ENCODE measurements around the gene AKR1A1.
"Not testable (repeated sequence)": the region's sequence is repeated elsewhere in the genome, so short reads cannot be mapped to it uniquely, and the experiment has no call there.

AKR1A1 gene

GRCh38 chr1:45523975-45524374 is 26.7 kb upstream of the AKR1A1 start:
- DNase-seq, result not testable (repeated sequence)

GRCh38 chr1:45526135-45526644 is 24.4 kb upstream of the AKR1A1 start:
- DNase-seq, result no peak

GRCh38 chr1:45530632-45531135 is 19.9 kb upstream of the AKR1A1 start:
- DNase-seq, result no peak

DNA sequence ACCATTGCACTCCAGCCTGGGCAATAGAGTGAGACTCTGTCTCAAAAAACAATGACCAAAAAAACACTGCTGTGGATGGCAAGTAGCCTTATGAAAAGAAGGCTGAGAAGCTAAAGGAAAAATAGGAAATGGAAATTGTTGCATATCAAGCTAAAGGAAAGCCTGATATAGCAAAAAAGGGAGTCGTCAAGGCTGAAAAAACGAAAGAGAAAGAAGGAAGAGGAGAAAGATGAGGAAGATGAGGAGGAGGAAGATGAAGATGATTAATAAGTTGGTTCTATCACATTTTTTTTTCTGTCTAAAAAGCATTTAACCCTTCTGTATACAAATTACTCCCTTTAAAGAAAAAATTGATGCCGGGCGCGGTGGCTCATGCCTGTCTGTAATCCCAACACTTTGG is 18.8 kb upstream of the AKR1A1 start:
- DNase-seq, result no peak

GRCh38 chr1:45535988-45536766 is 14.4 kb upstream of the AKR1A1 start:
- DNase-seq, result no peak

DNA sequence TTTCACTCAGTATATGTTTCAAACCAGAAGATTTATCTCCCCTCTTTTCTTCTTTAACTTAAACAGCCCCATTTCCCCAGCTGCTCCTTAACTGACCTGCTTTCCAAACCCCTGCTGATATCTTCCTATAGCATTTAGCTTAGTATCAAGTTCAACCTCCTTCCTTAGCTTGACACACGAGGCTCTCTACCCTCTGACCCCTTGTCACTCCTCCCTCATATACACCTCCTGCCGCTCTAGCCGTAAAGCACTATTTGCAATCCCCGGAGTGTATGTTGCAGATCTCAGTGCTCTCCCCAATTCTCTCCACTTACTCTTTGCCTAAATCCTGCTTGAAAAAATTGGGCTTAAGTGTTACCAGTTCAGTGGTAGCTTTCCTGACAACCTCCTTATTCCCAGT is 13.7 kb upstream of the AKR1A1 start:
- DNase-seq, result no peak

- DNase-seq, result no peak
Observed at GRCh38 chr1:45541193-45541592, 9.4 kb upstream of the AKR1A1 start.

DNA sequence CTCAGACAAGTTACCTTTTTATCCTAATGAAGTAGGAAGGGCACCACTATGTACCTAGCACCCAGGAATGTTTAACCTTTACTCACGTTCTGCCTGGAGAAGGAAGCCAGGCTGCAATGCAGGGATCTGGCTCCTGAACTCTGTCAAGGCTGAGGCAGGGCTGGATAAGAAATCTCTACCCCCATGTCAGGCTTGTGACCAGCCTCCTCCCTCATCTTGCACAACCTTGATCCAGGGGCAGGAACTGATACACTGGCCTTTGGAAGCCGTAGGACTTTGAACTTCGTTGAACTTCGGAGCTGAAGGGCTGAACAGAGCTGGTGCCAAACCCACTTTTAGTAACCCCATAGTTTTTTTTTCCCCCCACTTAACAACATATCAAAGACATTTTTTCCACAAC is 8.0 kb upstream of the AKR1A1 start:
- no peak for DNase-seq

DNA sequence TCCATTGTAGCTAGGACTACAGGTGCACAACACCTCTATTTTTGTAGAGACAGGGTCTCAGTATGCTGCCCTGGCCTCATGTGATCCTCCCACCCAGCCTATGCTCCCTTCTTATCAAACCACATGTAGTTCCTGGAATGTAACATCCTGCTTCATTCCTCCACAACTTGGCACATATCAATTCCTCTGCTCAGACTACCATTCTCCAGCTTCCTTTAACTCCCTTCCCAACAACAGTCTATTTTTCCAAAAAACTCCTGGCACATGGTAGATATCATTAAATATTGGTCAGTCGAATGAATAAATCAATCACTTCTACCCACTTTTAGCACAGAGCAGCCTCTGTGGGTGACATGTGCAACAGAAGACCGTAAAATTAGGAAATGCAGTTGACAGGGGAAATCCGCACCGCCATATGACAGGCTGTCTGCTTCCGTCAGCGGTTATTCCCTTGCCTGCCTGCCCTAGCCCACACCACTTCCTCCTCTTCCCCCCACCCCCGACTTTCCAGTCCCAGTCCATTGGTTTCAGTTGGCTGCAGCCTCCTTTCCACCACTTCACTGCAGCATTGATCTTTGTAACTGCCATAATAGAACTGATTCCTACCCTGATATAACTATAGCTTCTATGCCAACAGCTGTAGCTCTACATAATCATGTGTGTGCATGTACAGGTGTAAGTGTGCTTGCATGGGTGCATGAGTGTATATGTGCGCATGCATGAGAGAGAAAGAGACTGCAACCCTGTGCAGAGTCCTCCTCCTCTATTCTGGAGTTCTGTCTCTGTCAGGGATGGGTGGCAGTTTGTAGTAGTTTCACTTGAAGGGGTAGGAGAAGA is 6.8 kb upstream of the AKR1A1 start:
- DNase-seq, result peak; percentile 62

- no peak for DNase-seq
Observed at GRCh38 chr1:45544530-45544929, 6.1 kb upstream of the AKR1A1 start.

- peak; percentile 18 for DNase-seq
Observed at GRCh38 chr1:45545019-45545493, 5.6 kb upstream of the AKR1A1 start.

DNA sequence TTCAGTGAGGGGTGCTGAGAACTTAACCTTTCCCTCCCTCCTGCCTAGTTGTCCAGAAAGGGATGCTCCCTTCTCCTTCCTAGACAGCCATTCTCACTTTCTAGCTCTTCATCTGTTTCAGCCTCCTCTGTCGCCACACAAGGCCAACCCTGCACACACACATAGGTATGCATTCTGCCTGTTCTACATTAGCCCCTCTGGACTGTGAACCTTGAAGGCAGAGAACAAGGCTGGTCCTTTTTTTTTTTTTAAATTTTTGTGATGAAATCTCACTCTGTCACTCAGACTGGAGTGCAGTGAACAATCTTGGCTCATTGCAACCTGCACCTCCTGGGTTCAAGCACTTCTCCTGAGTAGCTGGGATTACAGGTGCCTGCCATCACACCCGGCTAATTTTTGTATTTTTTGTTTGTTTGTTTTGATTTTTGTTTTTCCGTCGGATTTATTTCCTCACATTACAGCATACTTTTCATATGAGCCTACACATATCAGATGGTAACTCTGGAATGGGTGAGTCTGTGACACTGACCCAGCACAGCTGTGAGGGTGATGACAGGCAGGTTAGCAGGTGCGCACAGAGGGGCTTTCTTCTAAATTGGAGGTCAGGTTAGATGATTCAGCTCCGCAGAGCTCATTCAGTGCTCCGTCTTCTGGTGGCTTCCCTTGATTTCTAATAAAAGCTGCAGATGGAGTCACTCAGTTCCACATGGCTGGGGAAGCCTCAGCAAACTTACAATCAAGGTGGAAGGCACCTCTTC is 4.9 kb upstream of the AKR1A1 start:
- no peak for DNase-seq

DNA sequence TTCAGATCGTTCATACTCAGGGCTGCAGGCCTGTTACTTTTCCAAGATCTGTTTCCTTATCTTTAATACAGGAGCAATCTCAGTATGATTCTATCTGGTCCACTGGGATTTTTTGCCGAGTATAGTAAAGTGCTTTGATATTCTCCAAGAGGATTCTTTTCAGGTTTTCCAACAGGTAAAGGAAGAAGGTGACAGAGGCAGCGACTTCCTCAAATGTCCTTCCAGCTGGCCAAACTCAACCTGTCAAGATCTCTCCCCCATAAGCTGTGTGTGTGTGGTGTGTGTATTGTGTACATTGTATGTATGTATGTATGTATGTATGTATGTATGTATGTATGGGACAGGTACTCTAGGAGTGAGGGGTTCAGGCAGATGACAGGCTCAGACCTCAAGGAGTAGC is 1.1 kb downstream of the AKR1A1 start:
- DNase-seq, result no peak

- DNase-seq, result peak; percentile 10
Observed at GRCh38 chr1:45552331-45552730, 1.7 kb downstream of the AKR1A1 start.

DNA sequence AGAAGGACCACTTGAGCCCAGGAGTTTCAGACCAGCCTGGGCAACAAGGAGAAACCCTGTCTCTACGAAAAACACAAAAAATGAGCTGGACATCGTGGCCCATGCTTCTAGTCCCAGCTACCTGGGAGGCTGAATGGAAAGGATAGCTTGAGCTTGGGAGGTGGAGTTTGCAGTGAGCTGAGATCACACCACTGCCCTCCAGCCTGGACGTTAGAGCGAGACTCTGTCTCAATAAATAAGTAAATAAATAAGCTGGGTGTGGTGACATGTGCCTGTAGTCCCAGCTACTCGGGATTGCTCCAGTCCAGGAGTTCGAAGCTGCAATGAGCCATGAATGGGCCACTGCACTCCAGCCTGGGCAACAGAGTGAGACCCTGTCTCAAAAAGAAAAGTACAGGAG is 3.6 kb downstream of the AKR1A1 start:
- DNase-seq, result no peak

- no peak for DNase-seq
Observed at GRCh38 chr1:45557422-45557944, 6.9 kb downstream of the AKR1A1 start.

- no peak for DNase-seq
Observed at GRCh38 chr1:45563843-45564242, 13.2 kb downstream of the AKR1A1 start.

- no peak for DNase-seq
Observed at GRCh38 chr1:45566722-45567121, 16.1 kb downstream of the AKR1A1 start.

- no peak for DNase-seq
Observed at GRCh38 chr1:45567911-45568310, 17.3 kb downstream of the AKR1A1 start.

- no peak for DNase-seq
Observed at GRCh38 chr1:45568421-45568820, 17.8 kb downstream of the AKR1A1 start.

DNA sequence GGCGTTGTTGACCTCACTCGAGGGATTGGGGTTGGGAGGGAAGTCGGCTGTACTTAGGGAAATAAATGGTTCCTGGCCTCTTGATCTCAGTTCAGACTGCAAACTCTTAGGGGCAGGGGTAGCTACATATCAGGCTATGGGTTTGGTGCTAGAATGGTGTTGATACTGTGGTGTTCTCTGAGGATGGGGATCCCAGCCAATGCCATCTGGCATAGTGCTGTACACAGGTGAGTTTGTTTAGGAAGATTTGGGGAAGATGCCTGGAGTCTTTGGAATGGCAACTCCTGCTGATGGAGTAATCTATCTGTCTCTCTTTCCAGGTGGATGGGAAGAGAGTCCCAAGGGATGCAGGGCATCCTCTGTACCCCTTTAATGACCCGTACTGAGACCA is 18.9 kb downstream of the AKR1A1 start:
- no peak for DNase-seq

DNA sequence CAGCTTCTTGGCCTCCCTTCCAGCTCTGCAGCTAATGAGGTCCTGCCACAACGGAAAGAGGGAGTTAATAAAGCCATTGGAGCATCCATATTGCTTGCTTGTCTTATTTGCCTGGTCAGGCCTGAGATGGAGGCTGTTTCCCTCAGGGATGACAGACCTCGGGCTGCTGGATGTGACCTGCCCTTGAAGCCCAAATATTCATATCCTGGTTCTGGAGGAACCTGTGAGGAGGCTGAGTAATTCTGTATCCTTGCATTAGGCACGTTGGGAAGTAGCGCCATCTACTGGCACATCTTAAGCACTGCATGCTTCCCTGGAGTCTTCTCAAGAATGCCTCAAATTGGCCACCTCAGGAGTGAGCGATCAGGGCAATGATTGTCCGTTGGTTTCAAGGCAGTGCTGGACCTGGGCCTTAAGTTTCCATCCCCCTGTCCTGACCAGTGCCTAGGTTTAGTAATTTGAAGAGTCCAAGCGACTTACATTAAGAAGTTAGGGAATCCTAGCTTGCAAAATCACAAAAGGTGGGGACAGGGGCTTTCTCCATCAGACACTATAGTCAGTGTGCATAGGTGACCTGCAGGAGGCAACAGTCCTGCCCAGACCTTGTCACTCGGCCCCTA is 19.4 kb downstream of the AKR1A1 start:
- peak; percentile 72 for DNase-seq

Data from stimulated activated CD4-positive, alpha-beta T cell treated with anti-CD3 and anti-CD28 coated beads, Interleukin-1b, Interleukin-23, amount 100 ng/mL, for 48 hours (primary cell).